Astrocyte (in vitro differentiated cells and primary cell): Measurements from ENCODE around the gene CFD. TPM values are rescaled to one million over a fixed set of nuclear protein-coding genes. Genes with fewer than 3 reads are reported as not detected.
A peak's percentile ranks its signal among the peaks of the same experiment; 100 is the strongest.

ENCODE experiments used
- DNase-seq: peaks from one replicate; pipeline ENCODE4 v3.0.0-alpha.2; 2010; ENCODE audit warnings: low read depth
- FAIRE-seq: peaks from 2 replicates; lab custom pipeline; 2011; peaks lifted over from hg19 to GRCh38; lab: Jason Lieb, UNC
- H2AFZ ChIP-seq: 2 replicates; pipeline ENCODE4 v1.6.0; 2012; ENCODE audit warnings: low read depth, low read length, inconsistent platforms
- H3K27ac ChIP-seq: 2 replicates; pipeline ENCODE4 v1.5.1; 2011; ENCODE audit warnings: low read depth, low read length, inconsistent platforms
- H3K27me3 ChIP-seq: 2 replicates; pipeline ENCODE4 v1.6.0; 2011; ENCODE audit warnings: low read length, inconsistent platforms; ENCODE audit not compliant: insufficient read depth
- H3K36me3 ChIP-seq: 2 replicates; pipeline ENCODE4 v1.5.1; 2011; ENCODE audit warnings: low read length, inconsistent platforms; ENCODE audit not compliant: insufficient read depth
- H3K4me1 ChIP-seq: 2 replicates; pipeline ENCODE4 v1.5.1; 2011; ENCODE audit warnings: low read length, inconsistent platforms; ENCODE audit not compliant: insufficient read depth
- H3K4me2 ChIP-seq: 2 replicates; pipeline ENCODE4 v1.6.0; 2012; ENCODE audit warnings: low read length, inconsistent platforms
- H3K4me3 ChIP-seq: 2 replicates; pipeline ENCODE4 v1.5.1; 2011; ENCODE audit warnings: low read depth, mild to moderate bottlenecking, low read length, inconsistent platforms; ENCODE audit not compliant: insufficient read depth
- H3K79me2 ChIP-seq: 2 replicates; pipeline ENCODE4 v1.6.0; 2012; ENCODE audit warnings: mild to moderate bottlenecking, low read length, inconsistent platforms; ENCODE audit not compliant: insufficient read depth
- H3K9ac ChIP-seq: 2 replicates; pipeline ENCODE4 v1.6.0; 2012; ENCODE audit warnings: mild to moderate bottlenecking, low read length, inconsistent platforms
- H3K9me3 ChIP-seq: 2 replicates; pipeline ENCODE4 v1.5.1; 2012; ENCODE audit warnings: low read depth, mild to moderate bottlenecking, low read length, inconsistent platforms; ENCODE audit not compliant: insufficient read depth
- H4K20me1 ChIP-seq: 2 replicates; pipeline ENCODE4 v1.6.0; 2012; ENCODE audit warnings: low read length, inconsistent platforms; ENCODE audit not compliant: insufficient read depth
- H3K27ac Mint-ChIP-seq: one replicate; pipeline ENCODE4 v1.8.0; 2021; ENCODE audit warnings: mild to moderate bottlenecking, mixed read lengths; ENCODE audit not compliant: unreplicated experiment
- H3K27me3 Mint-ChIP-seq: one replicate; pipeline ENCODE4 v1.8.0; 2021; ENCODE audit warnings: low read depth, mixed read lengths; ENCODE audit not compliant: unreplicated experiment
- H3K36me3 Mint-ChIP-seq: one replicate; pipeline ENCODE4 v1.8.0; 2021; ENCODE audit warnings: low read depth, mixed read lengths; ENCODE audit not compliant: unreplicated experiment
- H3K4me1 Mint-ChIP-seq: one replicate; pipeline ENCODE4 v1.8.0; 2021; ENCODE audit warnings: low read depth, mixed read lengths; ENCODE audit not compliant: unreplicated experiment
- H3K4me3 Mint-ChIP-seq: one replicate; pipeline ENCODE4 v1.8.0; 2021; ENCODE audit warnings: mild to moderate bottlenecking, moderate library complexity, mixed read lengths; ENCODE audit not compliant: unreplicated experiment
- H3K9me3 Mint-ChIP-seq: one replicate; pipeline ENCODE4 v1.8.0; 2021; ENCODE audit warnings: mild to moderate bottlenecking, mixed read lengths; ENCODE audit not compliant: unreplicated experiment
- CTCF ChIP-seq: IDR thresholded peaks from 2 replicates; pipeline ENCODE4 v1.5.1; 2011; ENCODE audit warnings: low read depth, mild to moderate bottlenecking, inconsistent platforms, low read length, moderate library complexity; ENCODE audit not compliant: insufficient read depth
- EZH2 ChIP-seq: IDR thresholded peaks from 2 replicates; pipeline ENCODE4 v1.6.1; 2012; ENCODE audit warnings: mild to moderate bottlenecking, low read length, inconsistent platforms; ENCODE audit not compliant: insufficient read depth
- total RNA-seq: library from RNA; stranded (reverse); gene quantifications from 2 replicates; pipeline ENCODE4 v1.2.1, GENCODE V29; 2021

CFD gene
- total RNA-seq, 1 donor from 2014 or later: 0.59 TPM

DNA sequence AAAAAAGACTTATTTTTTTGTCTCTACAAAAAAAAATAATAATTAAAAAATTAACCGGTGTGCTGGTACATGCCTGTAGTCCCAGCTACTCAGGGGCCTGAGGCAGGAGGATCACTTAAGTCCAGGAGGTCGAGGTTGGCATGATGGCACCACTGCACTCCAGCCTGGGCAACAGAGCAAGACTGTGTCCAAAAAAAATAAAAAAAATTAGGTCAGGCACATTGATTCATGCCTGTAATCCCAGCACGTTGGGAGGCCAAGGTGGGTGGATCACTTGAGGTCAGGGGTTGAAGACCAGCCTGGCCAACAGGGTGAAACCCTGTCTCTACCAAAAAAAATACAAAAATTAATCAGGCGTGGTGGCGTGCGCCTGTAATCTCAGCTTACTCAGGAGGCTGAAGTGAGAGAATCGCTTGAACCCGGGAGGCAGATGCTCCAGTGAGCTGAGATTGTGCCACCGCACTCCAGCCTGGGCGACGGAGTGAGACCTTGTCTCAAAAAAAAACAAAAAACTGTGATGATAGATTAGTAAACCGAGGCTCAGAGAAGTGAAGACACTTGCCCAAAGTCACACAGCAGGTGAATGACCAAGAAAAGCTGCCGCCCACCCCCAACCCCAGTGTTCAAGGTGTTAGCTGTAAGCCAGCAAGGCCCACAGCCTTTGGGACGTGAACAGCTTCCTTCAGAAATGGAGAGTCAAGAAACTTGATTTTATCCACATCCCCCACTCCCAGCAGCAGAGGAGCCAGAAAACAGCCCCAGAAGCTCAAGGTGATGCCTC, 43.2 kb downstream of the CFD start:
- Mint-ChIP-seq H3K4me1 (no peaks in the 10 kb centered on the region), H3K9me3 (no peaks in the 10 kb centered on the region), H3K27ac (no peak overlapping the region), H3K27me3 (no peaks in the 10 kb centered on the region), H3K36me3 (no peaks in the 10 kb centered on the region), H3K4me3 (peak overlapping the region; percentile 40)
- Histone ChIP-seq H2AFZ (no peak overlapping the region), H3K4me1 (peaks cover 5% of the 10 kb centered on the region), H3K4me3 (no peak overlapping the region), H3K27ac (no peak overlapping the region), H3K79me2 (peaks cover 37% of the 10 kb centered on the region), H3K9me3 (no peaks in the 10 kb centered on the region), H3K36me3 (peaks cover 3% of the 10 kb centered on the region), H3K9ac (no peak overlapping the region), H3K27me3 (no peaks in the 10 kb centered on the region), H4K20me1 (peaks cover 66% of the 10 kb centered on the region), H3K4me2 (peak overlapping the region; percentile 41)
- no peak for FAIRE-seq
- no peak for TF ChIP-seq CTCF
- no peak for TF ChIP-seq EZH2
- DNase-seq: no peak

- H3K27ac Mint-ChIP-seq: no peak overlapping the region
- no peaks in the 10 kb centered on the region for H3K27me3 Mint-ChIP-seq
- no peaks in the 10 kb centered on the region for H3K27me3 ChIP-seq
- no peak for FAIRE-seq
- TF ChIP-seq EZH2 (no peak), CTCF (no peak)
- no peaks in the 10 kb centered on the region for H3K36me3 Mint-ChIP-seq
- DNase-seq: peak; percentile 66
- H3K4me3 ChIP-seq: no peak overlapping the region
- peak overlapping the region; percentile 41 for H3K4me2 ChIP-seq
- no peak overlapping the region for H2AFZ ChIP-seq
- H3K27ac ChIP-seq: no peak overlapping the region
- no peaks in the 10 kb centered on the region for H3K4me1 Mint-ChIP-seq
- peaks cover 5% of the 10 kb centered on the region for H3K4me1 ChIP-seq
- no peak overlapping the region for H3K4me3 Mint-ChIP-seq
- H3K9me3 ChIP-seq: no peaks in the 10 kb centered on the region
- peaks cover 72% of the 10 kb centered on the region for H4K20me1 ChIP-seq
- no peak overlapping the region for H3K9ac ChIP-seq
- peaks cover 3% of the 10 kb centered on the region for H3K36me3 ChIP-seq
- no peaks in the 10 kb centered on the region for H3K9me3 Mint-ChIP-seq
- H3K79me2 ChIP-seq: peaks cover 39% of the 10 kb centered on the region
These were observed 43.9 kb downstream of the CFD start for GRCh38 chr19:903266-903797.

DNA sequence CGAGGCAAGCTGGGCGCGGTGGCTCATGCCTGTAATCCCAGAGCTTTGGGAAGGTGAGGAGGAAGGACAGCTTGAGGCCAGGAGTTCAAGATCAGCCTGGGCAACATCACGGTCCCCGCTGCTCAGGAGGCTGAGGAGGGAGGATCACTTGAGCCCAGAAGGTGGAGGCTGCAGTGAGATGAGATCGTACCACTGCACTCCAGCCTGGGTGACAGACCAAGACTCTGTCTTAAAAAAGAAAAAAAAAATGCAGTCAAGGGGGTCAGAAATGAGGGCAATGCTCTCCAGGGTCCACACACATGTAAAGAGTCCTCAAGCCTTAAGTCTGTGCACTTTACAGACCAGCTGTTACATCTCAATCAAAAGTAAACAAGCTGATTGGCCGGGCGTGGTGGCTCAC, 45.1 kb downstream of the CFD start:
- Histone ChIP-seq H2AFZ (no peak overlapping the region), H3K36me3 (peaks cover 3% of the 10 kb centered on the region), H3K27ac (no peak overlapping the region), H3K4me1 (peaks cover 15% of the 10 kb centered on the region), H3K9ac (no peak overlapping the region), H3K4me2 (no peak overlapping the region), H3K79me2 (peaks cover 49% of the 10 kb centered on the region), H3K9me3 (no peaks in the 10 kb centered on the region), H4K20me1 (peaks cover 78% of the 10 kb centered on the region), H3K4me3 (no peak overlapping the region), H3K27me3 (no peaks in the 10 kb centered on the region)
- no peak overlapping the region for H3K4me3 Mint-ChIP-seq
- H3K4me1 Mint-ChIP-seq: peaks cover 4% of the 10 kb centered on the region
- H3K27ac Mint-ChIP-seq: no peak overlapping the region
- no peaks in the 10 kb centered on the region for H3K27me3 Mint-ChIP-seq
- H3K9me3 Mint-ChIP-seq: no peaks in the 10 kb centered on the region
- no peak for DNase-seq
- H3K36me3 Mint-ChIP-seq: peaks cover under 1% of the 10 kb centered on the region
- no peak for FAIRE-seq
- TF ChIP-seq EZH2: no peak
- no peak for TF ChIP-seq CTCF
